Umbilical cord (tissue), 2 donors: ENCODE data around the gene TNS3. TPM values are rescaled to one million over a fixed set of nuclear protein-coding genes. Genes with fewer than 3 reads are reported as not detected.
A peak's percentile ranks its signal among the peaks of the same experiment; 100 is the strongest.

Experiments used
- DNase-seq: peaks from one replicate; pipeline ENCODE4 v3.0.0-alpha.2; 2015; ENCODE audit warnings: low spot score
- total RNA-seq: library from RNA; depleted of rRNA; stranded (reverse); fragments of >200 nt; gene quantifications from one replicate; pipeline ENCODE4 v1.2.3, GENCODE V29; 2014; ENCODE audit warnings: low replicate concordance; ENCODE audit not compliant: insufficient read depth

The TNS3 gene
- total RNA-seq, 1 donor from 2014 or later: 73.9 TPM

- DNase-seq: no peak
Measured at GRCh38 chr7:47236480-47237129, 345.3 kb downstream of the TNS3 start.

DNA sequence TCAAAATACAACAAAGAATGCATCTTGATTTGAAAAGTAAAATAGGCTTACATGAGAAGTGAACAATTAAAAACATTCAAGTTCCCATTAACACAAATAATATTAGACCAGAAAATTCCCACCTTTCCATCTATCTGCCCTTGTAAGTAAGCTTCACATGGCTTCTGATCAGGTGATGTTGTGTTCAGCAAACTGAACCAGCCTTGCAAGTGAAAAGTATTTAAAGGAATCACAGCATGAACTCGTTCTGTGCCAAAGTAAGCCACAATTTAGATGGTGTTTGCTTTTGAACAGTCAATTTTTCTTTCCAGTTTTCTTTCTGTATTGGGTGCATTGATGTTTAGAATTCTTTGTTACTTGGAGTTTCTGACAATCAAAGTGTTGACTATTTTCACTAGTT, 347.9 kb downstream of the TNS3 start:
- DNase-seq: no peak

GRCh38 chr7:47232751-47233412, 349.0 kb downstream of the TNS3 start:
- no peak for DNase-seq

- DNase-seq: no peak
Measured at GRCh38 chr7:47231627-47232026, 350.3 kb downstream of the TNS3 start.

DNA sequence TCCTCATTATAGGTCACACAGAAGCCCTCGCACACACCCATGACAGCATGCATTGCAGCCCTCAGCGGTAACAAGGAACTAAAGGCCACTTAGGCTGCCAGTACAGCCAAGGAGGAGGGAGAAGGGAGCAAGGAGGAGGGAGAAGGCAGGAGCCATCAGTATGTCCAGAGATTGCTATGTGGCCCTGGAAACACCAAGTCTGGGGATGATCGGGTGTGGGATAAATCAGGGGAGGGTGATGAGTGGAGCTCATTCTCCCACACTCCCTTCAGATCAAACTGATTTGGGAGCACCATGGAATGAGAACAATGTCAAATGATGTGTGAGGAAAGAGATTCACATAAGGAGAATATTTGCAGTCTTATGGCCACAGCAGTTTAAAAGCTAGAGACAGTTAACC, 350.9 kb downstream of the TNS3 start:
- no peak for DNase-seq

- no peak for DNase-seq
Measured at GRCh38 chr7:47228386-47229014, 353.4 kb downstream of the TNS3 start.

- peak; percentile 23 for DNase-seq
Measured at GRCh38 chr7:47227762-47228177, 354.1 kb downstream of the TNS3 start.

- no peak for DNase-seq
Measured at GRCh38 chr7:47226696-47227095, 355.2 kb downstream of the TNS3 start.

DNA sequence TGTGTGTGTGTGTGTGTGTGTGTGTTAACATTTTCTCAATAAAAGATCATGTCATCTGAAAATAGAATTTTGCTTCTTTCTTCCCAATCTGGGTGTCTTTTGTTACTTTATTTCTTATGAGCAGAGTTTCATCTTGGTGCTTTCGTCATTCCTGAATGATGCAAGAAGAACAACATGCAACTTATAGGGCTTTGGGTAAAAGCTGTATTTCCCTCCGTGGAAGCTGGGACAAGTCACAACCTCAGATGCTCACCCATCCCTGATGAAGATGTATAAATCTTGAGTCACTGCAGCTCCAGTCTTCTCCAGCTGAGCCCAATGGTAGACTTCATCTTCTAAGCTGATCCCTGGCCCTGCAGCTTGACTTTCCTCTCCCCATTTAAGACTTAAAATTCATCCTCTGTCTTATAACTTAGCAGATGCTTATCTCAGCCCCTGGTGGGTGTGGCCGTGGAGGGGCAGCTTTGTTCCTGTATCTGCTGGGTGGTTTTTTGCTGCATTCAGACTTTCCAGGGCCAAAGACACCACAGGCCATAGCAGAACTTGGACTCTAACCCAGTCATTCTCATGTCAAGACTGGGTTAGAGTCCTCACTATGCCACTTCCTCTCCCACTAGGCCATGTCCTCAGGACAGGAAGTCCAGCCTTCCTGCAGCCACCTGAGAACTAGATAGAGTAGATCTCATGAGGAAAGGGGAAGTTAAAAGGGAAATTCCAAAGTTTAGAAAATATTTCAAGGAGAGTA, 356.4 kb downstream of the TNS3 start:
- DNase-seq: no peak
